GM18526 (cell line): ENCODE data around the gene ABCD3.

ENCODE experiments used
- POLR2A ChIP-seq: IDR thresholded peaks from 3 replicates; pipeline ENCODE4 v1.6.1; 2011; ENCODE audit not compliant: insufficient read length; ENCODE audit errors: extremely low read depth

ABCD3 gene

DNA sequence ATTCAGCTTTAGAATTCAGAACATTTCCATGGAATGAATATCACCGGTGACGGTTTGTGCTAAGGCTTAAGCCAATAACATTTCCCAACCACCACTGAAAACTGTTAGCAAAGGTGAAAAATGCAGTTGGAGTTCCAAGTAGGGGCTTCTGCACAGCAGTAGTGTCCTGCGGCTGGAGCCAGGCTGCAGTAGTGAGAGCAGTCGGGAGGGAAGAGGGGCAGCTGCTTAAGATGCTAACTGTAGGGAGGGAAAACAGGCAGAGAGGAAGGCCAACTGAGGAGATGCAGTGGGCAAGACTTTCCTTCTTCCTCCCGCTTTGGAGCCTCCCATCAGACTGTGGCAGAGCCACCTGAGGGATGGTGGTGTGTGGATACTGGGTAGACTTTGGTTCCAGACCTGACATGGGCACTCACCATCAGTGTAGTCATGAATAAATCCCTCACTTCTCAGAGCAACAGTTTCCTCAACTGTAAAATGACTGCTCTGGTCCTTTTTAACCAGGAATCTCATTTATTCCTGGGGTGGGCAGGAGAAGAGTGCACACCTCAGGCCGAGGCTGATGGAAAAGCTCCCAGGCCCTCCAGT, 120.1 kb downstream of the ABCD3 start:
- TF ChIP-seq POLR2A, result no peak

DNA sequence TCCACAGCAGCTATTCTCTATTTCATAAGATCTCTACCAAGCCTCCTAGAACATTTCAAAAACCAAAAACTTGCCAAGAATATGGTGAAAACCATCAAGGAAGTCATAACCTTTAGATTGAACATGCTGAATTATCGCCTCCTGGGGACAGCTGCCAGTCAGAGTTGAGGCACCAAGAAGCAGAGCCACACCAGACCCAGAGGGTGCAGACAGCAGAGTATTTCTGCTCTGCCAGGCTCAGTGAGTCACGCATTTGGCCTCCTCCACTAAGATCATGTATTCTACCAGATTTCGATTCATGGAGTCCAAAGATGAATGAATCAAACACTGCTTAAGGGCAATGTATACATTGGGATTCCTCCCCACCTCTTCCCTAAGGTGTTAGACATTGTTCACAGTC, 121.3 kb downstream of the ABCD3 start:
- no peak for TF ChIP-seq POLR2A

DNA sequence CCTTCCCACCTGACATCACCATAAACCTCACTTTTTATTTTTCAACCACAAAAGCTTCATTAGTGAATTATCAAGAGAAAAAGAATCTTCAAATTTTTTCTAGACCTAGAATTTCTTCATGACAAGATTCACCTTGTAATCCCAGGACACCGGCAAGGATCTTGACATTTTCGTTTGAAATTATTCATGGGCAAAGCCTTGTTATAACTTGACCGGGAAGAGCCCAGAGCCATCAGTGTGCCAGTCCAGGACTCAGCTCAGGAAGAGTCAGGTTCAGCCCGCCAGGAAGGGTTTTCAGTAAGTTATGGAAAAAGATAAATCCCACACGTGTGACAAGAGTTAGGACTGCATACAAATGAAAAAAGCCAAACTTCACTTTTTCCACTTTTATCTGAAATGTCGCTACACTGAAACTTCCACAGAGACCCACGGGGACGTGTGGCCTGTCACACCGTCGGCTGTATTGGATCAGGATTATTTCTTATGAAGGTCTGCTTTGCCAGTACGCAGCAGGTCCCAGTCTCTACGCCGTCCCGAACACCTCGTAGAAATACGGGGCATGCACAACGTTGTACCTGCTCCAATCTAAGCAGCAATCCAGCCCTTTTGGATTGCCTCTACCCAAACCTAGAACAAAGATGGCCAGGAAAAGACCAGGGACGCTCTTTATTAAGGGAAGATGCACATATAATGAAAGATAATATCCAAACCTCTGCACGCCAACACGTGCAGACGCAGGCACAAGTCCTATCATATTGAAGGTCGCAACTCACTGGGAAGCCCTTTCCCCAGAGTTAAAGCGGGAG, 122.5 kb downstream of the ABCD3 start:
- TF ChIP-seq POLR2A, result no peak

DNA sequence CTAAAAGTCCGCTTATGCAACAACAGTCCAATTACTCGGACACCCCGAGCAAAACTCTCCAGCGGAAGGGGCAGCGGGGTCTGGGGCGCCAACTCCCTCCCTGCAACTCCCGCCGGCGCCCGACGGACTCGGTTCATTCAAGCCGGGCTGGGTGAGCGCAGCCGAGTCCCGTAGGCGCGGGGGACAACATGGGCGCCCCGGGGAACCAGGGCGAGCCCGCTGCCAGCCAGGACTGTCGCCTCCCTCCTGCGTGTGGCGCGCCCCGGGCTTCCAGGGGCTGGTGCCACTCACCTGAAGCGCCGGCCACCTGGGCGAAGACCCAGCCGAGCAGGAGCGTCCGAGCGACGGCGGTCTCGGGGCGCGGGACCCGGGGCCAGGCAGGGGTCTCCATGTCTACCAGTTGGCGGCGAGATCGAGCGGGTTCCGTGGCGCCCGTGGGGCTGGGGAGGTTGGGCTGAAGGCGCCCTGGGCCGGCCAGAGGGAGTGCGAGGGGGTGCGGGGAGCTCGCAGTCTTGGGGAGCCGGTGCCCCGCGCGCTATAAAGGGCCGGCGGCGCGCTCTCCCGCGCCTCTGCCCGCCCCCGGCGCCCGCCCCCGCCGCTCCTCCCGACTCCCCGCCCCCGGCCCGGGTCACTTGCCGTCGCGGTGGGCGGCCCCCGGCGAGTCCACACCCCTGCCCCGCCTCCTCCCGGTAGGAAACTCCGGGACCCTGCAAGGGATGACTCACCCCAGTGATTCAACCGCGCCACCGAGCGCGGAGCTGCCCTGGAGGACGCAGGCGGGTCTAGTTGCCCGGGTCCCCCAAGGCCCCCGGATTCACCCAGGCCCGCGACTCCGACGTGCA, 123.3 kb downstream of the ABCD3 start, which contains the start of gene F3:
F3 (minus strand) TSS at position 514 of the 842 bp plus-strand sequence; CDS start at position 391, 123 bp downstream.
- TF ChIP-seq POLR2A, result no peak

DNA sequence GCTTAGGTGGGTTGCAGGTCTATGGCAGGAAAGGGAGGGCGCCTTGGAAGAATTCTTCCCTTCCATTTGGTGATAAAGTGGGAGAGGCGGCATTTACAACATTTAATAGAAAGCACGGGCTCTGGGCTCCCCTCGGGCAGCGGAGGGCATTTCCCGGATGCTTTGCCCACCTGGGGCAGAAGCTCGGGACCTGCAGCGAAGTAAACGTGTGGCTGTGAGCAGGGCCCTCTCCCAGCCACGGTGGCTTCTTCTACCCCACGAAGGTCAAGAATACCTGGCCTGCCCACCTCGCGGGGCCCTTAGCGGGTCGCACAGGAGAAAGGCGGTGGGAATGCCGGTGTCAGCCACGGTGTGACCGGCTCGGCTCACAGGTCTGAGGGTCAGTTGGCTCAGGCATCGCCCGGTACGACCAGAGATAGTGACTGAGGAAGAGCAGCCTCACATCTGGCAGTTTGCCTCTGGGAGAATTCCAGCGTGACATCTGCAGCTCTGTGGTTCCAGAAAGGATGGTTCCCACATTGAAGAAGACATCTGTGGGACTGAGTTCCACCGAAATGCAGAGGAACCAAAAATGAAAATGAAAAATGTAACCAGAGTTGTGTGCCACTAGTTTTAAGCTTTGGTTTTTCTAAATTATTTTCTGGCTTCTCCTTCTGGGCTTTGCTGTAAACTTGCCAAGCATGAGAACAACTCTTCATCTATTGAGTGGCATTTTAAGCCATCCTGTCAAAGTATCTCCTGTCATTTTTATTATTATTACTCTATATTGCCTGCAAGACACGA, 124.1 kb downstream of the ABCD3 start:
- TF ChIP-seq POLR2A, result no peak

DNA sequence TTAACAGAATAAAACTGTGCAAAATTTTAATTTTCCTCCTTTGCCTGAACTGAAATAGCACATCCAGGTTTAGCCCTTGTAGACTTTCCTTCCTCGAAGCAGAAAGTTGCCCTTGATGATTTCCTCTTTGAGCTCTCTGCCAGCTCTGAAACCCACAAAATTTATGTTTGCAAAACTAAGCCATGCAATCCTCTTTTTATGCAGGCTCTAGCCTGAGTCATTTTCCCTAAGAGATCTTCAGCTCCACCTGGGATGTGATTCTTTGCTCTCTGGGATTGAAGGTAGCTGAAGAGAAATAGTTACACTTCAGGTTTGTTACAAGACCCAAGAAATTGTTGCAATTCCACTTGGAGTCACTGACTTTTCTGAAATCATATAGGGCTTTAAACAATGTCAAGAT, 124.8 kb downstream of the ABCD3 start:
- TF ChIP-seq POLR2A, result no peak

DNA sequence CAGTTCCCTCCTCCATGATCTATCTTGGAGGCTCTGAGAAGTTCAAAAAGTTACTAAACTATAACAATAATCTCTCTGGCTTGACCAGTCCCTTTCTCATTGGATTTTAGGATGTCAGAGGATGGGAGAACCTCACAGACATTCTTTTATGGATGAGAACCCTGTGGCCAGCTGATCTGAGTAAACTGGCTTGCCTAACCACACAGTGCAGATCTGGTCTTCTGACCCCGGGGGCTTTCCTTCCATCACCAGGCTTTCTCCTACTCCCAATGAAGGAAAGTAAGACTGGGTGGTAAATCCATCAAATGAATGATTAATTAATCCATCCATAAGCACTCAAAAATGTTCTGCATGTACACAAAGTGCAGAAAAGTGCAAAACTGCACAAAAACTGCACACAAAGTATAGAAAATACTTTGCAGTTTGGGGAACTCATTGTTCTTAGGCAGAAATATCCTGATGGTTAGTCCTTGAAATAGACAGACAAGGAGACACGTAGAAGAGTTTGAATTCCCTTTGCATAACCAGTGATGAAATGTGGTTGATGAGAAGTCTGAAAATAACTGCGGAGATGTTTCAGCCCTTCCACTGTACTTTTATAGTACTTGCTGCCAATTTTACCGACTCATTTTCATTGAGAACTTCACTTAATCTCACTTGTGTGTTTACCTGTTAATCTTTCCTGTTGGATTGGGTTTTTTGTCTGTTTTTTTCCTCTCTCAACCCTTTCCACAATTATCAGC, 125.9 kb downstream of the ABCD3 start:
- no peak for TF ChIP-seq POLR2A

DNA sequence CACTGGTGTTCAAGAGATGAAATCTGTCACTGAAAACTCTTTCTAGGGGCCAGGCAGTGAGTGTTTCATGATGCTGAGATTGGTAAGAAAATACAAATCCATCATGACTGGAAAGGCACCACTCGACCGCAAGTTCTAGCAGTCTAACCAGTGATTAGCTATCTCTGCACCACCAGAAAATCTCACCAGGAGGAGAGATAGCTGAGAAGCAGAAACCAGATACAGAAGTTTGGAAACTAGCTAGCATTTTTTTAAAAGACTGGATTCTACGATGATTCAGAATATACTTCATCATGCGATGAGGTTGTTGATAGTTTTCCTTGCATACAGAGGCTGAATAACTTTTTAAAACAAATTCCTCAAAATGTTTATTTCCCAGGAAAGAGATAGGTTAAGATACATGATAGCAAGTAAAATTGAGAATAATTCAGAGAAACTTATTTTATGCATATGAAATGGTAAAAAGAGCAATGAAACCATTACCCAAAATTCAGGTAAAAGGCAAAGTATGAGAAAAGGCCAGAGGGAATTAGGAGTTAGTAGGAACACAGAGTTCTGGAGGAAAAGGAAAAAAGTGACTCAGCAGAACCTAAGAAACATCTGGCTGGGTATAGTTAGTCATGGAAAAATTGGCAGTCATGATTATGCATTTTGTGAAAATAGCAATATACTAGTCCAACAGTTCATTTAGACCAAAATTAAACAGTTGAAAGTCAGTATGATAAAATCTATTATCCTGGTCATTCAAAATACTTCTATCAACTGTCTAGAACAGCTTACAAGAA, 126.7 kb downstream of the ABCD3 start:
- TF ChIP-seq POLR2A, result no peak

DNA sequence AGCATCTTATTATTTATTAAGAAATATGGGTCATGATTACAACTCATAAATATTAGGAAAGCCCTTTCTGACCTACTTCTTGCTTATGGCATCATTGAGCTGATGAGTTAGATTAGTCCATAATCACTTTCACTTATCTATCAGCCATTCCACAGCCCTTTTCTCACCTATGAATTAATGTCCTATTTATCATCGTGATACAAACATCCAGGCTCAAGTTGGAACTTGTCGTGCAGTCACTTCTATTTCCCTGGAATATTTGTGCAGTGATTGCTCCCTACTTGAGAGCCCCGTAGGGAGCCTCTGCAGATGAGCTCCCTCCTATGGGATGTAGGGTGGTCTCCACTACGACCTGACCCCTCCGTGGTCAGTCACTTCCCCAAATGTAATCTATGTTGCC, 131.5 kb downstream of the ABCD3 start:
- no peak for TF ChIP-seq POLR2A

DNA sequence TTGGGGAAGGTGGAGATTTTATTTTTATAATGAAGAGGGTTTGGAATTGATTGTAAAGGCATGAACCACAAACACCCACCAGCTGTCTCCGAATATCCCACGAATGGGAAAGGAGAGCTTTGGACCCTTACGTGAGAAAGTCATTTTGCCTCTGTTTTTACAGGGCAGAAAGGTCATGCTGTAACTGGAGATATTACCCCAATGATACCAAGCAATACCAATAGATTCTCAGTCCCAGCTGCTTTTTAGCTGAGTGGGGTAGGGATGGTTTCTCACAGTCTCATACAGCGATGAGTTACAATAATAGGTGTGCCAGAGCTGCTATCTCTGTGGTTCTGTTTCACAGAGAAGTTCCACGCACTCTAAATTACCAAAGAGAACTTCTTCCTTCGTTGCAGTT, 132.2 kb downstream of the ABCD3 start:
- no peak for TF ChIP-seq POLR2A

DNA sequence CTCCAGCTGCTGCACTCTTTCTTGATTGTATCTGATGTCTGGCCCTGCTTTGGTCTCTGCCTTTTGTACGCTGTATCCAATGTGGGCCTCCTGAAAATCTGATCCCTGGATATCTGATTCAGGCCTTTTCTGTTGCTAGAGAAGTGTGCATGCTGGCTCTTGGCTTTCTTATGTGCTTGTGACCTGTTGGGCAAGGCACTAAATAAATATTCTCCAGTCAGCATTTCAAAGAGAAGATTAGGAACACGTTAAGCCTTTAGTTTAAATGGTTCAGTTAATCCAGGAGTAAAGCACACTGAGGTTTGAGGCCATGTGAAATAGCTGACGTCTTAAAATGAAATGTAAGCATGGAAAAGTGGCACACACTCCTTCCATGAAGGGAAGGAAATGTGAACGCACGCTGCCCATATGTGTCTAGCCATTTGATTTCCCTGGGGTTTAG, 132.6 kb downstream of the ABCD3 start:
- no peak for TF ChIP-seq POLR2A

DNA sequence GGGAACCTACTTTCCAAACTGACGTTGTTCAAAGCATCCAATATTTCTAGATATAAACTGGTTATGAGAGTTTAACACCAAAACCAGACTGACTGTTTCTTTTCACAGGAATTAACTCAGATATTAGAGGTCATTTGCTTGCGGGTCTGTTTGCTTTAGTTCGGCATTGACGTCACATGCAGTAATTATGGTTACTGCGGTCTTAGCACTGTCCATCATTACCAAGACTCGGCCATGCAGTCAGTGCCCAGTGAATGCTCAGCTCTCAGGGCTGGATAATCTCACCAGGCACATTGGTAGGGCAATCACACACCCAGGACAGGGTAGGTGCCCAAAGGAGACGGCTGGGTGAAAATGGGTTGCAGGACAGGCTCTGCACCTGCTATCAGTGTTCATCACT, 133.3 kb downstream of the ABCD3 start:
- no peak for TF ChIP-seq POLR2A

DNA sequence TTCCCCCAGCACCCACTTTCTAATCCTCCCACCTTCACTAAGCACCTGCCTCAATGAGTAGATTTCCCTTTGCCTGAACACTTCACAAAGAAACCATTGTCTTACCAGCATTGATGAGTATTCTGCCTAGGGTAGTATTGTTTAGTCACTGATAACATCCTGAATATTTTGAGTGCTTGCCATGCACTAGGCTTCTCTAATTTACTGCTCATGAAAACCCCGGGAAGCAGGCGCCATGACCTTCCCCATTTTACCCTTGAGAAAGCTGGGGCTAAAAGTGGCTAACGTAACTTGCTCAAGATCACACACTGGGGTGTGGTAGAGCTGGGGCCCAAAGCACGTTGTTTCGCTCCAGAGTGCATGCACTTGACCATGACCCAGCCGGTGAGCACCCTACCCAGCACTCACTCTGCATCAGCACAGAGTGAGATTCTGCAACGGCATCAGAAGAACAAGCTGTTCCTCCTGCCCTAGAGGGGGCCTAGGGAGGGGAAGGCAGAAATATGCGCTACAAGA, 133.9 kb downstream of the ABCD3 start:
- no peak for TF ChIP-seq POLR2A
